KOPT-K1 (cell line): ENCODE results near the gene GTF2A1L.

Source experiments
- H3K27ac ChIP-seq: fragments of 200-600 bp; sonication (generic); 2 replicates; pipeline ENCODE4 v1.5.1; 2016; ENCODE audit warnings: antibody characterized with exemption, mild to moderate bottlenecking, low read depth, low read length; ENCODE audit not compliant: poor library complexity, severe bottlenecking
- H3K36me3 ChIP-seq: fragments of 200-600 bp; sonication (generic); 2 replicates; pipeline ENCODE4 v1.5.1; 2017; ENCODE audit warnings: antibody characterized with exemption, mild to moderate bottlenecking, low read length, moderate library complexity; ENCODE audit not compliant: insufficient read depth
- H3K9me3 ChIP-seq: fragments of 200-600 bp; sonication (generic); 2 replicates; pipeline ENCODE4 v1.5.1; 2017; ENCODE audit warnings: antibody characterized with exemption, low read length, mild to moderate bottlenecking; ENCODE audit not compliant: insufficient read depth, poor library complexity, severe bottlenecking

GTF2A1L gene

GRCh38 chr2:48709096-48710034 is 91.7 kb downstream of the GTF2A1L start:
- Histone ChIP-seq H3K27ac (no peak overlapping the region), H3K36me3 (no peaks in the 10 kb centered on the region), H3K9me3 (no peaks in the 10 kb centered on the region)

DNA sequence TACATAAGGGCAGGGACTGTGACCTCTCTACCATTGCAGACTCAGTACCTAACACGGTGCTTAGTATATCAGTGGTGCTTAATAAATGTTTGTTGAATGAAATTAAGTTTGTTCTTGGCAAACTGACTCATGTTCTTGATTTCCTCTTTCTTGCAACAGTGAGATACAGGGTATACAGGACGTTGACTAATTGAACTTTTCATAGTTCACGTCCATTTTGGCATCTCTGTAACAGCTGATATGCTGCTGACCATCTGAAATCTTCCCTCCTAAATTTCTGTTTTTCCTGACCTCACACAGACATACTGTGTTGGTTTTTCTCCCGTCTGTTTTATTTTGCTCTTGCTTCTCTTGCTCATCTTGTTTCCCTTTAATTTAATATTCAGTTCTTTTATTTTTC is 93.7 kb downstream of the GTF2A1L start:
- H3K9me3 ChIP-seq: no peaks in the 10 kb centered on the region
- no peaks in the 10 kb centered on the region for H3K36me3 ChIP-seq
- no peak overlapping the region for H3K27ac ChIP-seq

DNA sequence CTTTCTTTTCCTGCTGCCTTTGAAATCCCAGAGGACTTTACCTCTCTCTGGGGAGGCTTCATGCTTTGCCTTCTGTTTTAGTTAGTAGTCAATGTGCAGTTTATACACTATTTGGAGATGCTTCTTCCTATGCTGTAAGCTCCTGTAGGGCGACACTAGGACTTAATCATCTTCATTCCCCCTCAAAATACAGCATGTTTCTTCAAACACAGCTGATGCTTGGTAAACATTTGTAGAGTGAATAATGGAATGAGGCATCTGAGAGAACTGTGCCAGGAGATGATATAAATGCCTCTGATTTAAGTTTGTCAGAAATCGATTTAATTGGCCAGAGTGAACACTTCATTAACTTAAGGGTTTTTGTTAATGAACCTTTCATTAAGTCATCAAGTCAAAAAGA is 94.5 kb downstream of the GTF2A1L start:
- H3K36me3 ChIP-seq: no peaks in the 10 kb centered on the region
- H3K9me3 ChIP-seq: no peaks in the 10 kb centered on the region
- H3K27ac ChIP-seq: no peak overlapping the region

GRCh38 chr2:48713647-48714046 is 96.0 kb downstream of the GTF2A1L start:
- H3K9me3 ChIP-seq: no peaks in the 10 kb centered on the region
- no peak overlapping the region for H3K27ac ChIP-seq
- H3K36me3 ChIP-seq: no peaks in the 10 kb centered on the region

- Histone ChIP-seq H3K36me3 (no peaks in the 10 kb centered on the region), H3K27ac (no peak overlapping the region)
These were observed 96.6 kb downstream of the GTF2A1L start for GRCh38 chr2:48714245-48714644.

DNA sequence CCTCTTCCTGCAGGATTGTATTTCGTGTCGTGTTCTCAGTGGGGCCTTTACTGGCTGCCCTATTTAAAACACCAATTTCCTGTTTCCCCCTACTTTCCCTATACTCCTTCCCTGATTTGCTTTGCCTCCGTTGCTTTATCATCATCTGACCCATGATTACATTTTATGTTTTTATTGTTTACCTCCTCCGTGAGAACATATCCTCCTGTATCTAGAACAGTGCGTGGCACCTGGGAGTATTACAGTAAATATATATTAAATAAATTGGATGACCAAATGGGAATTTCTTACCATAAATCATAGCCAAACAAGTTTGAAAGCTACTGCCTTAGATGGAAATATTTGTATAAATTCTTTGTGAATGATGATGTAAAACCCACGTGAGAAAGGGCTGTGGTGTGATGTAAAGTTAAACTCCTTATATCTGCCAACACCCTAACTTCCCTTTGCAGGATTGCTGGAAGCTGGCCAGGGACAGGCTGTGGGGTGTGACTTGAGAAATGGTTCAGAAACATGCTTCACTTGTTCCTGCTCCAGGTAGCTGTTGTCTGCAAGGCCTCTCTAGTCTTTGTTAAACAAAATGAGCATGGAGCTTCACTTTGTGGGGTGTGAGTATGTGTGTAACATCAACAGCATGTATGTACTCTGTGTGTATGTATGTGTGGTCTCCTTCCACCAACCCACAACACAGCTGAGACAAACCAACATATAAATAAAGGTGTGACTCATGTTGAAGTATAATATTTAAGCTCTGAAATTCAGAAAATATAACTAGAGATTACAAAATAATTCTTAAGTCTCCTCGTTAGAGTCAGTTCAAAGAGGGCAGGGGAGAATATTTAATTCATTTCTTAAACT is 97.6 kb downstream of the GTF2A1L start:
- no peak overlapping the region for H3K27ac ChIP-seq
- no peaks in the 10 kb centered on the region for H3K36me3 ChIP-seq
- no peaks in the 10 kb centered on the region for H3K9me3 ChIP-seq

More at GRCh38 chr2:48714245-48714644, 96.6 kb downstream of the GTF2A1L start:
- H3K9me3 ChIP-seq: no peaks in the 10 kb centered on the region

- no peaks in the 10 kb centered on the region for H3K36me3 ChIP-seq
- H3K9me3 ChIP-seq: no peaks in the 10 kb centered on the region
- no peak overlapping the region for H3K27ac ChIP-seq
These were observed 98.3 kb downstream of the GTF2A1L start for GRCh38 chr2:48715956-48716355.

GRCh38 chr2:48717846-48718245 is 100.2 kb downstream of the GTF2A1L start:
- H3K9me3 ChIP-seq: no peaks in the 10 kb centered on the region
- no peak overlapping the region for H3K27ac ChIP-seq
- no peaks in the 10 kb centered on the region for H3K36me3 ChIP-seq

DNA sequence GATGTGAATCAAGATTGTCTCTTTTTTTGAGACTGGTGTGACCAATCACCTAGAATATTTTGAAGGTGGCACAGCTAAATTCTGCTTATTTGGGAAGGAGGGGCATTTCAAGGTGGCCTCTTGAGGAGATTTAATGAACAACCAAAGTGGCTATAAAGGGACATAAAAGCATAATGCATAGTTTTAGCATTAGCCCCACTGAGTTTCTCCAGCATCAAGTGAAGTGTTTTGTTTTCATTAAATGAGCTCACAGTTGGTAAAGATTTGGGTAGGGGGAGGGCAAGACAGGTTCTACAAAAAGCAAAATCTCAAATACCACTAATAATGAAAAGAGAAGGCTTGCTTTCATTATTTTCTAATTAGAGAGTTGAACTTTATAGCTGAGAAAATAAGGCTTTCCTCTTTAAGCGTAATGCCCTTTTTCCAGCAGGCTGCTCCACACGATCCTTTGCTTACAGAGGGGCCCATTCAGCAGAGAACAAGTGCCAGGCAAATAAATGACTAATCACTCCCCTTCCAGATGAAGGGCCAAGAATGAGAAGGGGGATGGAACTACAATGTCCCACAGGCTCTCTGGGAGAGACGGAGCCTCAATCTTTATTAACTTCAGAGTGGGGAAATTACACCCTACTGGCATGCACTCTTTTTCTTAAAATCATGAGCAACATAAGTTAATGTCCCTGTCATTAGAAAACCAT is 102.0 kb downstream of the GTF2A1L start:
- Histone ChIP-seq H3K36me3 (no peaks in the 10 kb centered on the region), H3K27ac (no peak overlapping the region), H3K9me3 (no peaks in the 10 kb centered on the region)

DNA sequence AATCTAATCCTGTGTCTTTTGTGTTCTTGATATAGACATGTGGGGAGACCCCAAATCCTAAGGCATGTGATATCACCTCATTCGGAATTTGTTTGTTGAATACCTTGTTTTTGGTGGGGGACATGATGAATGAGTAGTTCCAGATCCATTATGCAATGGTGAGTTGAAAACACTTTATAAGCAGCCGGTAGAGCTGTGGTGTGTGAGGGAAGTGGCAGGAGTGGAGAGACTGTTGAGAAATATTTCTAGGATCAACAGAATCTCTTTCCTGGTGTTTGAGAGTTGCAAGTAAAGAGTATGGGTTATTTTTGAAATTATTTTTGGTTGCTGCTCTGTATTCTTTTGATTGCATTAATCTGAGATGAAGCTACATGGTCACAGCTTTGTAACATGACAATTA is 103.5 kb downstream of the GTF2A1L start:
- no peak overlapping the region for H3K27ac ChIP-seq
- H3K36me3 ChIP-seq: no peaks in the 10 kb centered on the region
- H3K9me3 ChIP-seq: no peaks in the 10 kb centered on the region

GRCh38 chr2:48722391-48722790 is 104.7 kb downstream of the GTF2A1L start:
- no peaks in the 10 kb centered on the region for H3K36me3 ChIP-seq
- H3K27ac ChIP-seq: no peak overlapping the region

GRCh38 chr2:48723129-48723528 is 105.5 kb downstream of the GTF2A1L start:
- H3K36me3 ChIP-seq: no peaks in the 10 kb centered on the region
- H3K9me3 ChIP-seq: no peaks in the 10 kb centered on the region
- H3K27ac ChIP-seq: no peak overlapping the region

More at GRCh38 chr2:48722391-48722790, 104.7 kb downstream of the GTF2A1L start:
- H3K9me3 ChIP-seq: no peaks in the 10 kb centered on the region

GRCh38 chr2:48724278-48724677 is 106.6 kb downstream of the GTF2A1L start:
- no peak overlapping the region for H3K27ac ChIP-seq
- no peaks in the 10 kb centered on the region for H3K36me3 ChIP-seq
- no peaks in the 10 kb centered on the region for H3K9me3 ChIP-seq

DNA sequence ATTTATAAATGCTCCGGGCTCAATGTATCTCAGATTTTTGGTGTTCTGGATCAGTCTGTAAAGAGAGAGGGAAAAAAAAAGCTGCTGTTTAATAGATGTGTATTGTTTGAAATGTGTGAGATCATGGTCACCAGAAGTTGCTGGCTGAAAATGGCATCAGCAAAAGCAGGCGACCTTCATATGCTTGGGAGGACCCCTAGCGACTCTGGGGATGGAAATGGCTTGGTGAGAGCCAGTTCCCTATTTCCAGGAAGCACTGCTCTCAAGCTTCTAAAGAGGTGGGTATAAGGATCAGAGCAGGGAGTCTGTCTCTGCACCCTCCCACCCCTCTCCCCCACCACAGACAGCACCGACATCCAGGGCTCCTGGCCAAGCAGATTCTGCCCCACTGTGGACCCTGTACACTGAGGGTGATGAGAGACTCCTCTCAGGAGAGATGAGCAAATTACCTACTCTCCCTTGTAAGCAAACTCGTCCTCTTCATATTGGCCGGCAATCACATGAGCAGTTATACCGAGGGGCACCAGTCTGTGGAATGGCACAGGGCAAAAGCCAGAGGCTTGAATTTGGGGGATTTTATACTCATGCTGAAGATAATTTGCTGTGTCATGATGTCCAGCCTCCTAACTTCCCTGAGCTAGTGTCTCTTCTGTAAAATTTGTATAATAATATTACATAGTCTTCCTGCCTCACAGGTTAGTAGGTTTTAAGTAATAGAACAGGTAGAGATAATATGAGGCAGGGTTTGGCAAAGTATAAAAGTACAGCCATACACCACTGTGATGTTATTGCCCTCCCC is 108.2 kb downstream of the GTF2A1L start:
- Histone ChIP-seq H3K27ac (no peak overlapping the region), H3K36me3 (no peaks in the 10 kb centered on the region), H3K9me3 (no peaks in the 10 kb centered on the region)
